Measurements from ENCODE around the gene LMBR1L.
"Not testable (repeated sequence)": the region's sequence is repeated elsewhere in the genome, so short reads cannot be mapped to it uniquely, and the experiment has no call there.

Gene LMBR1L

GRCh38 chr12:49131051-49131893, 20.6 kb upstream of the LMBR1L start, which contains the start of gene TUBA1B:
TSS of gene TUBA1B (minus strand) at chr12:49131395. CDS start at chr12:49131300, 95 bp downstream.
- H3K4me3 Mint-ChIP-seq: peak within 1 kb of the TSS; percentile 97
- peaks cover 56% of the 10 kb centered on the region for H3K36me3 Mint-ChIP-seq (ENCODE audit: insufficient read depth)
- H3K4me1 Mint-ChIP-seq (ENCODE audit: low read depth in 2 of 2): peaks cover 25 to 31% of the 10 kb centered on the region in 2 donors
- H3K27ac Mint-ChIP-seq: peak within 1 kb of the TSS; percentile 96 to 98
- H3K9me3 Mint-ChIP-seq: no peaks in the 10 kb centered on the region
- ATAC-seq (replicated peaks) (peak; percentile 76), DNase-seq (peak; percentile 85 to 88 (median 86))
- H3K27me3 Mint-ChIP-seq: no peaks in the 10 kb centered on the region

- peak; percentile 86 to 88 (median 87) for DNase-seq
- Mint-ChIP-seq H3K27ac (peak overlapping the region; percentile 96 to 98), H3K9me3 (no peaks in the 10 kb centered on the region), H3K4me3 (peak overlapping the region; percentile 97), H3K36me3 (ENCODE audit: insufficient read depth) (peaks cover 58% of the 10 kb centered on the region), H3K27me3 (no peaks in the 10 kb centered on the region), H3K4me1 (ENCODE audit: low read depth in 2 of 2) (peaks cover 25 to 31% of the 10 kb centered on the region in 2 donors)
- peak; percentile 66 for ATAC-seq (replicated peaks)
Measured at GRCh38 chr12:49130151-49131050, 19.8 kb upstream of the LMBR1L start.

- Mint-ChIP-seq H3K4me3 (peak overlapping the region; percentile 97), H3K27ac (peak overlapping the region; percentile 96 to 98), H3K4me1 (ENCODE audit: low read depth in 2 of 2) (peaks cover 25 to 31% of the 10 kb centered on the region in 2 donors), H3K36me3 (ENCODE audit: insufficient read depth) (peaks cover 54% of the 10 kb centered on the region), H3K27me3 (no peaks in the 10 kb centered on the region), H3K9me3 (no peaks in the 10 kb centered on the region)
- no peak for DNase-seq
- ATAC-seq (replicated peaks): no peak
Measured at GRCh38 chr12:49129332-49130150, 18.9 kb upstream of the LMBR1L start.

GRCh38 chr12:49127971-49128370, 17.3 kb upstream of the LMBR1L start:
- H3K27me3 Mint-ChIP-seq; H3K27ac Mint-ChIP-seq; H3K4me3 Mint-ChIP-seq; ATAC-seq (replicated peaks); H3K9me3 Mint-ChIP-seq; DNase-seq: not testable (repeated sequence)
- H3K36me3 Mint-ChIP-seq (ENCODE audit: insufficient read depth): peaks cover 53% of the 10 kb centered on the region
- H3K4me1 Mint-ChIP-seq (ENCODE audit: low read depth in 2 of 2): peaks cover 25 to 31% of the 10 kb centered on the region in 2 donors

GRCh38 chr12:49126852-49127763, 16.5 kb upstream of the LMBR1L start:
- Mint-ChIP-seq H3K27me3 (no peaks in the 10 kb centered on the region), H3K27ac (peak overlapping the region; percentile 35 to 88), H3K4me3 (no peak overlapping the region), H3K9me3 (no peaks in the 10 kb centered on the region), H3K36me3 (ENCODE audit: insufficient read depth) (peaks cover 55% of the 10 kb centered on the region), H3K4me1 (ENCODE audit: low read depth in 2 of 2) (peaks cover 25 to 26% of the 10 kb centered on the region in 2 donors)
- DNase-seq (no peak), ATAC-seq (replicated peaks) (no peak)

- H3K4me1 Mint-ChIP-seq (ENCODE audit: low read depth in 2 of 2): no peaks in the 10 kb centered on the region
- H3K27ac Mint-ChIP-seq: no peak overlapping the region
- ATAC-seq (replicated peaks): no peak
- no peaks in the 10 kb centered on the region for H3K9me3 Mint-ChIP-seq
- no peak for DNase-seq
- H3K36me3 Mint-ChIP-seq (ENCODE audit: insufficient read depth): peaks cover 3% of the 10 kb centered on the region
- H3K4me3 Mint-ChIP-seq: no peak overlapping the region
- H3K27me3 Mint-ChIP-seq: no peaks in the 10 kb centered on the region
Measured at GRCh38 chr12:49121047-49121696, 10.5 kb upstream of the LMBR1L start.

- Mint-ChIP-seq H3K36me3 (ENCODE audit: insufficient read depth) (peaks cover 9% of the 10 kb centered on the region), H3K9me3 (no peaks in the 10 kb centered on the region), H3K27me3 (no peaks in the 10 kb centered on the region), H3K4me1 (ENCODE audit: low read depth in 2 of 2) (peaks cover 26 to 31% of the 10 kb centered on the region in 2 donors), H3K27ac (peak overlapping the region; percentile 99), H3K4me3 (peak overlapping the region; percentile 99 to 100)
- DNase-seq (no peak), ATAC-seq (replicated peaks) (no peak)
Measured at GRCh38 chr12:49111206-49111605, 559 bp upstream of the LMBR1L start.

- no peak for DNase-seq
- peaks cover 31 to 36% of the 10 kb centered on the region in 2 donors for H3K4me1 Mint-ChIP-seq (ENCODE audit: low read depth in 2 of 2)
Measured at GRCh38 chr12:49109641-49110463, 795 bp downstream of the LMBR1L start.

GRCh38 chr12:49108958-49109404, 1.7 kb downstream of the LMBR1L start:
- DNase-seq (no peak), ATAC-seq (replicated peaks) (no peak)
- Mint-ChIP-seq H3K9me3 (no peaks in the 10 kb centered on the region), H3K36me3 (ENCODE audit: insufficient read depth) (peaks cover 21% of the 10 kb centered on the region), H3K27me3 (no peaks in the 10 kb centered on the region), H3K27ac (peak overlapping the region; percentile 99), H3K4me1 (ENCODE audit: low read depth in 2 of 2) (peaks cover 35 to 42% of the 10 kb centered on the region in 2 donors), H3K4me3 (peak overlapping the region; percentile 99 to 100)

More at GRCh38 chr12:49109641-49110463, 795 bp downstream of the LMBR1L start:
- Mint-ChIP-seq H3K36me3 (ENCODE audit: insufficient read depth) (peaks cover 12% of the 10 kb centered on the region), H3K27ac (peak overlapping the region; percentile 99), H3K9me3 (no peaks in the 10 kb centered on the region), H3K27me3 (no peaks in the 10 kb centered on the region), H3K4me3 (peak overlapping the region; percentile 99 to 100)
- no peak for ATAC-seq (replicated peaks)

- no peak overlapping the region for H3K27ac Mint-ChIP-seq
- H3K4me1 Mint-ChIP-seq (ENCODE audit: low read depth in 2 of 2): peaks cover 36 to 38% of the 10 kb centered on the region in 2 donors
- H3K9me3 Mint-ChIP-seq: no peaks in the 10 kb centered on the region
- DNase-seq (no peak), ATAC-seq (replicated peaks) (no peak)
- no peaks in the 10 kb centered on the region for H3K27me3 Mint-ChIP-seq
- no peak overlapping the region for H3K4me3 Mint-ChIP-seq
- H3K36me3 Mint-ChIP-seq (ENCODE audit: insufficient read depth): peaks cover 41% of the 10 kb centered on the region
Measured at GRCh38 chr12:49105504-49106084, 5.1 kb downstream of the LMBR1L start.

GRCh38 chr12:49104822-49105221, 5.8 kb downstream of the LMBR1L start:
- Mint-ChIP-seq H3K4me3 (no peak overlapping the region), H3K36me3 (ENCODE audit: insufficient read depth) (peaks cover 46% of the 10 kb centered on the region), H3K27me3 (no peaks in the 10 kb centered on the region), H3K4me1 (ENCODE audit: low read depth in 2 of 2) (peaks cover 32 to 35% of the 10 kb centered on the region in 2 donors), H3K9me3 (no peaks in the 10 kb centered on the region), H3K27ac (no peak overlapping the region)
- no peak for ATAC-seq (replicated peaks)
- DNase-seq: no peak
